Vagina (tissue), 2 donors: Measurements from ENCODE around the gene APBB1IP. TPM values are rescaled to one million over a fixed set of nuclear protein-coding genes. Genes with fewer than 3 reads are reported as not detected.

Experiments used
- DNase-seq, 2 donors: peaks; one replicate each; pipeline ENCODE4 v3.0.0-alpha.2; 2017; ENCODE audit errors: extremely low spot score in 2 of 2
- H3K27ac ChIP-seq: fragments of 200-600 bp; sonication (generic); one replicate; pipeline ENCODE4 v1.5.1; 2019
- H3K27me3 ChIP-seq: fragments of 200-600 bp; sonication (generic); one replicate; pipeline ENCODE4 v1.5.1; 2019
- H3K36me3 ChIP-seq, 2 donors: fragments of 200-600 bp; sonication (generic); one replicate each; pipeline ENCODE4 v1.5.1; 2017 to 2019
- H3K4me1 ChIP-seq: fragments of 200-600 bp; sonication (generic); one replicate; pipeline ENCODE4 v1.5.1; 2019
- H3K4me3 ChIP-seq, 2 donors: fragments of 200-600 bp; sonication (generic); 1 replicate in 1 of 2; 2 replicates in 1 of 2; pipeline ENCODE4 v1.5.1; 2016 to 2019
- H3K9me3 ChIP-seq: fragments of 200-600 bp; sonication (generic); one replicate; pipeline ENCODE4 v1.5.1; 2019
- CTCF ChIP-seq, 3 experiments: fragments of 450-650 bp in 2 of 3; fragments of 200-600 bp in 1 of 3; sonication (generic) in 1 of 3; IDR thresholded peaks; one replicate each; pipeline ENCODE4 v1.5.1; 2017 to 2019; ENCODE audit warnings: antibody characterized with exemption in 3 of 3, mild to moderate bottlenecking in 2 of 3, moderate library complexity in 2 of 3
- POLR2A ChIP-seq, 2 donors: fragments of 450-650 bp; IDR thresholded peaks; one replicate each; pipeline ENCODE4 v1.6.1; 2017; ENCODE audit warnings: antibody characterized with exemption in 2 of 2, mild to moderate bottlenecking in 2 of 2, moderate library complexity in 2 of 2
- POLR2AphosphoS5 ChIP-seq, 2 donors: sonication (generic); formaldehyde crosslinking; IDR thresholded peaks; one replicate each; pipeline ENCODE4 v1.9.0; 2017; ENCODE audit warnings: antibody characterized with exemption in 2 of 2, mild to moderate bottlenecking in 2 of 2, low read depth in 1 of 2; ENCODE audit not compliant: insufficient read depth in 1 of 2
- intact Hi-C: fragments of 100-400 bp; cut with DNase I; formaldehyde crosslinking; loops from one replicate; pipeline ENCODE4 v1.15.1; 2023
- total RNA-seq: library from RNA; depleted of rRNA; stranded (reverse); fragments of >200 nt; gene quantifications from one replicate; pipeline ENCODE4 v1.2.3, GENCODE V29; 2016

Gene APBB1IP
- total RNA-seq, 1 donor from 2014 or later: 7.4 TPM

GRCh38 chr10:26524161-26524896, 86.2 kb downstream of the APBB1IP start:
- Histone ChIP-seq H3K4me3 (no peak overlapping the region), H3K27me3 (no peaks in the 10 kb centered on the region), H3K9me3 (no peaks in the 10 kb centered on the region), H3K4me1 (no peaks in the 10 kb centered on the region), H3K36me3 (no peaks in the 10 kb centered on the region), H3K27ac (no peak overlapping the region)
- DNase-seq: no peak
- intact Hi-C loops: no loop called here
- TF ChIP-seq POLR2AphosphoS5 (IDR thresholded peaks at IDR 0.05; ENCODE audit: insufficient read depth in 1 of 2, low read depth in 1 of 2) (no peak), CTCF (IDR thresholded peaks at IDR 0.05) (no peak), POLR2A (IDR thresholded peaks at IDR 0.05) (no peak)

GRCh38 chr10:26525586-26525985, 87.4 kb downstream of the APBB1IP start:
- Histone ChIP-seq H3K9me3 (no peaks in the 10 kb centered on the region), H3K27ac (no peak overlapping the region), H3K36me3 (no peaks in the 10 kb centered on the region), H3K4me1 (no peaks in the 10 kb centered on the region), H3K4me3 (no peak overlapping the region), H3K27me3 (no peaks in the 10 kb centered on the region)
- TF ChIP-seq CTCF (IDR thresholded peaks at IDR 0.05): no peak
- no peak for TF ChIP-seq POLR2AphosphoS5 (IDR thresholded peaks at IDR 0.05; ENCODE audit: insufficient read depth in 1 of 2, low read depth in 1 of 2)
- TF ChIP-seq POLR2A (IDR thresholded peaks at IDR 0.05): no peak
- DNase-seq: no peak
- intact Hi-C loops: no loop called here

GRCh38 chr10:26527018-26527417, 88.9 kb downstream of the APBB1IP start:
- intact Hi-C loops: no loop called here
- H3K9me3 ChIP-seq: no peaks in the 10 kb centered on the region
- no peak for TF ChIP-seq CTCF (IDR thresholded peaks at IDR 0.05)
- no peak for TF ChIP-seq POLR2AphosphoS5 (IDR thresholded peaks at IDR 0.05; ENCODE audit: insufficient read depth in 1 of 2, low read depth in 1 of 2)
- TF ChIP-seq POLR2A (IDR thresholded peaks at IDR 0.05): no peak
- DNase-seq: no peak
- H3K4me3 ChIP-seq: no peak overlapping the region
- no peaks in the 10 kb centered on the region for H3K36me3 ChIP-seq
- no peaks in the 10 kb centered on the region for H3K27me3 ChIP-seq
- H3K4me1 ChIP-seq: no peaks in the 10 kb centered on the region
- H3K27ac ChIP-seq: no peak overlapping the region

- Histone ChIP-seq H3K4me1 (no peaks in the 10 kb centered on the region), H3K9me3 (no peaks in the 10 kb centered on the region), H3K4me3 (no peak overlapping the region), H3K27ac (no peak overlapping the region), H3K27me3 (no peaks in the 10 kb centered on the region), H3K36me3 (no peaks in the 10 kb centered on the region)
- no peak for DNase-seq
- TF ChIP-seq POLR2AphosphoS5 (IDR thresholded peaks at IDR 0.05; ENCODE audit: insufficient read depth in 1 of 2, low read depth in 1 of 2): no peak
- TF ChIP-seq POLR2A (IDR thresholded peaks at IDR 0.05): no peak
- TF ChIP-seq CTCF (IDR thresholded peaks at IDR 0.05): no peak
- intact Hi-C loops: no loop called here
Measured at GRCh38 chr10:26528048-26528447, 89.9 kb downstream of the APBB1IP start.

GRCh38 chr10:26528715-26529393, 90.7 kb downstream of the APBB1IP start:
- H3K4me1 ChIP-seq: no peaks in the 10 kb centered on the region
- intact Hi-C loops: no loop called here
- H3K36me3 ChIP-seq: no peaks in the 10 kb centered on the region
- TF ChIP-seq CTCF (IDR thresholded peaks at IDR 0.05) (no peak), POLR2AphosphoS5 (IDR thresholded peaks at IDR 0.05; ENCODE audit: insufficient read depth in 1 of 2, low read depth in 1 of 2) (no peak), POLR2A (IDR thresholded peaks at IDR 0.05) (no peak)
- DNase-seq: no peak
- no peak overlapping the region for H3K4me3 ChIP-seq
- H3K9me3 ChIP-seq: no peaks in the 10 kb centered on the region
- H3K27me3 ChIP-seq: no peaks in the 10 kb centered on the region
- H3K27ac ChIP-seq: no peak overlapping the region
